Measurements from ENCODE around the gene DIDO1. TPM values are rescaled to one million over a fixed set of nuclear protein-coding genes. Genes with fewer than 3 reads are reported as not detected.
"Not testable (repeated sequence)": the region's sequence is repeated elsewhere in the genome, so short reads cannot be mapped to it uniquely, and the experiment has no call there.

The DIDO1 gene
- total RNA-seq, 4 donors from 2014 or later, result 68.3 to 135 (median 88.0) TPM

DNA sequence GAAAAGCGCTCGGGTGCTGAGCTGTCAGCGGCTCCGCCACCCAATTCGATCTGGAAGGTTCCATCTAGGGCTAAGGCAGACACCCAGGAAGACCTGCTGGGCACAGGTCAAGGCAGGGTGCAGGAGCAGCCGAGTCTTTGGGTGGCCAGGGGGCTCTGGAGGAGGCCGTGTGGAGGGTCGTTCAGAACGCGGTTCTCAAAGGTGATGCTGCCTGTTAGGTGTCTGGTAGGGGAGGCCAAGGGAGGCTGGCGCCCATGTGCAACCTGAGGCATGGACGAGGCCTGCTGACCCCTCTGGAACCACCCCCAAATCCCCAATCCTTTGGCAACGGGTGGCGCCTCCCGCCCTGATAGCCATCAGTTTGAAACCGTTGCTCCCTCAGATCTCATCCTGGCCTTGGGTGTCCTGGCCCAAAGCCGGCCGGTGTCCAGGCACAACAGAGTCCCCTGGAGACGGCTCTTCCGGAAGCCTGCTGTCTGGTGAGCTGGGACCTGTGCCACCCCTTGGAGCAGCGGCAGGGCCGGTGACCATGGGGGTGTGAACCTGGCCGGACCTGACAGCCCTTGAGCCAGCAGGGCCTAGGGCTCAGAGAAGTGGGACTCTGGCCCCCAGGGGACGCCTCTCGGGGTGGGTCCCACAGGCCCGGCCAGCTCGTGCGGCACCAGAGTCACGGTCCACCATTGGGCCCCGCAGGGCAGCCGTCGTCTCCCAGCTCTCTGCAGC is 36.7 kb upstream of the DIDO1 start:
- 90% methylated on average over 25 of the region's 32 CpGs; no CpG with 5 or more reads in 1 of the 2 donors for WGBS, 2 donors (ENCODE audit: low coverage in 1 of 2)
- TF ChIP-seq, protein P1, sequence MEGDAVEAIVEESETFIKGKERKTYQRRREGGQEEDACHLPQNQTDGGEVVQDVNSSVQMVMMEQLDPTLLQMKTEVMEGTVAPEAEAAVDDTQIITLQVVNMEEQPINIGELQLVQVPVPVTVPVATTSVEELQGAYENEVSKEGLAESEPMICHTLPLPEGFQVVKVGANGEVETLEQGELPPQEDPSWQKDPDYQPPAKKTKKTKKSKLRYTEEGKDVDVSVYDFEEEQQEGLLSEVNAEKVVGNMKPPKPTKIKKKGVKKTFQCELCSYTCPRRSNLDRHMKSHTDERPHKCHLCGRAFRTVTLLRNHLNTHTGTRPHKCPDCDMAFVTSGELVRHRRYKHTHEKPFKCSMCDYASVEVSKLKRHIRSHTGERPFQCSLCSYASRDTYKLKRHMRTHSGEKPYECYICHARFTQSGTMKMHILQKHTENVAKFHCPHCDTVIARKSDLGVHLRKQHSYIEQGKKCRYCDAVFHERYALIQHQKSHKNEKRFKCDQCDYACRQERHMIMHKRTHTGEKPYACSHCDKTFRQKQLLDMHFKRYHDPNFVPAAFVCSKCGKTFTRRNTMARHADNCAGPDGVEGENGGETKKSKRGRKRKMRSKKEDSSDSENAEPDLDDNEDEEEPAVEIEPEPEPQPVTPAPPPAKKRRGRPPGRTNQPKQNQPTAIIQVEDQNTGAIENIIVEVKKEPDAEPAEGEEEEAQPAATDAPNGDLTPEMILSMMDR (IDR thresholded peaks at IDR 0.05), result no peak
- intact Hi-C loops (cut with DNase I; ENCODE audit: low total_unique reads) (no loop called here), in situ Hi-C loops (cut with MboI; ENCODE audit: low pct_ligation_motif_present in 1 of 4, low pct_unique_long_range_greater_than_20kb in 1 of 4, low sequenced_read_pairs in 3 of 4) (no loop called here)
- Histone ChIP-seq H3K4me1 (no peaks in the 10 kb centered on the region), H3K4me3 (no peak overlapping the region), H3K27ac (no peak overlapping the region), H3K9me3 (no peaks in the 10 kb centered on the region), H3K36me3 (no peaks in the 10 kb centered on the region), H3K27me3 (no peaks in the 10 kb centered on the region)
- DNase-seq, result no peak

DNA sequence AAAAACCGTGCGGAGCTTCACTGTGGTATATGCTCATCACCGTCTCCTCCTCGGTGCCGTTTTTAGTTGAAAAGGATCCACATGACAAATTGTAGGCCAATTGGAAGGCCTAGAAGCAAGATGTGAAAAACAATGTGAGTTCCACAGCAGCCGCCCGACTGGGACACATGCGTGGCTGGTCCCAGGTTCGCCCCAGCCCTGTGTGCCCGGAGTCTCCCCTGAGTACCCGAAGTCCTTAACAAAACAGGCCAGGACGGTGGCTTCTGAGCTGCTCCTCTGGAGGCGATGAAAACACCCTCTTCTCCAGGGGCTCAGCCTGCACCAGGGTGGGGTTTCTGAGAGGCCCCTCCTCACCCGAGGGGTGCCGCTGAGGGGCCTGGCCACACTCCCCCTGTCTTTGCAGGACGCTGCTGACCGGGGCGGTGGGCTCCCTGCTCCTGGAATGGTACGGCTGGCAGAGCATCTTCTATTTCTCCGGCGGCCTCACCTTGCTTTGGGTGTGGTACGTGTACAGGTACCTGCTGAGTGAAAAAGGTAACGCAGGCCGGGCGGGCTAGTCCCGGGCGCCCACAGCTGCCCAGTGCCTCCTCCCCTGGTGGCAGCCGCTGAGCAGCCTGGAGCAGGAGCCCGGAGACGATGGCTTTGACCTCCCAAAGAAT is 36.0 kb upstream of the DIDO1 start:
- Histone ChIP-seq H3K4me3 (no peak overlapping the region), H3K27me3 (no peaks in the 10 kb centered on the region), H3K9me3 (no peaks in the 10 kb centered on the region), H3K27ac (no peak overlapping the region), H3K36me3 (no peaks in the 10 kb centered on the region), H3K4me1 (no peaks in the 10 kb centered on the region)
- in situ Hi-C loops (cut with MboI; ENCODE audit: low pct_ligation_motif_present in 1 of 4, low pct_unique_long_range_greater_than_20kb in 1 of 4, low sequenced_read_pairs in 3 of 4) (no loop called here), intact Hi-C loops (cut with DNase I; ENCODE audit: low total_unique reads) (no loop called here)
- no peak for TF ChIP-seq POLR2A (IDR thresholded peaks at IDR 0.05)
- TF ChIP-seq POLR2AphosphoS5 (IDR thresholded peaks at IDR 0.05), result no peak
- no peak for TF ChIP-seq EP300 (IDR thresholded peaks at IDR 0.05; ENCODE audit: low read depth)
- TF ChIP-seq, protein P1 (IDR thresholded peaks at IDR 0.05), result no peak
- no peak for DNase-seq
- 93% methylated on average over 5 to 30 of the region's 30 CpGs for WGBS, 2 donors (ENCODE audit: low coverage in 1 of 2)

DNA sequence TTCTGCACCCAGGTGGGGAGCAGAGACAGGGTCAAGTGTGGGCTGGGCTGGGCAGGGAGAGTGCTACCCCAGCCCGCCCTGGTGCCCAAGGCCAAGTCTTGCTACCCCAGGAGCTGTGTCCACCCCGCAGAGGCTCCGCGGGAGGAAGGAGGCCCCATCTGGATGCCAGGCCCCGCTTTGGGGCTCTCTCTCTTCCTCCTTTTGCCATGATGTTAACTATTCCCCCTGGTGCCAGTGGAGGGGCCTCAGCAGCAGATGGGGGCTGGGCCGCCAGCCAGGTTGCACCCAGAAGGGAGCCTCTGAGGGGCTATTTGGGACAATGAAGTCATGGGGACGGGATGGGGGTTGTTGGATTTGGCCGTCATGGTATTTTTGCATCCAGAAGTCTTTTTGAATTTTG is 35.5 kb upstream of the DIDO1 start:
- TF ChIP-seq POLR2A (IDR thresholded peaks at IDR 0.05) (no peak), POLR2AphosphoS5 (IDR thresholded peaks at IDR 0.05) (no peak), EP300 (IDR thresholded peaks at IDR 0.05; ENCODE audit: low read depth) (no peak)
- TF ChIP-seq, protein P1 (IDR thresholded peaks at IDR 0.05), result no peak
- no peak for DNase-seq
- Histone ChIP-seq H3K4me1 (no peaks in the 10 kb centered on the region), H3K4me3 (no peak overlapping the region), H3K9me3 (no peaks in the 10 kb centered on the region), H3K27ac (no peak overlapping the region), H3K36me3 (no peaks in the 10 kb centered on the region), H3K27me3 (no peaks in the 10 kb centered on the region)
- in situ Hi-C loops (cut with MboI; ENCODE audit: low pct_ligation_motif_present in 1 of 4, low pct_unique_long_range_greater_than_20kb in 1 of 4, low sequenced_read_pairs in 3 of 4), result no loop called here
- WGBS, 2 donors (ENCODE audit: low coverage in 1 of 2), result 80 to 91% methylated on average over 1 to 8 of the region's 8 CpGs
- intact Hi-C loops (cut with DNase I; ENCODE audit: low total_unique reads), result no loop called here

DNA sequence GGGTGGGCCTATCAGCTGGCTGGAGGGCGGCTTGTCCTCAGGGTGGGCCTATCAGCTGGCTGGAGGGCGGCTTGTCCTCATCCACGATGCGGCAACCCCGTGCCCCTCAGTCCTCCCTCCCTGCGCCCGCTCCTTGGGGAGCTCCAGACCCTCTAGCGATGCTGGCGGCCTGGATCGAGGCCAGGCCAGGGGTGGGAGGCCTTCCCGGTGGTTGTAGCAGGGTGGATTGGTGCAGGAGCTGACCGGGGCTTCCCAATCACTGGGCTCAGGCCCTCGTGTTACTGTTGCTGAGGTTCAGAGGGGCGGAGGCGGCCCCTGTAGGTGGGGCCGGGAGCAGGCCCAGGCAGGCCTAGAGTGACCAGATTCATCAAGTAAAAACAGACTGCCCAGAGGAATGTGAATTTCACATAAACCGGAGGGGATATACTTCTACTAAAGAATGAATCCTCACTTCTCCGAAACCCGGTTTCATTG is 35.0 kb upstream of the DIDO1 start:
- DNase-seq, result no peak
- in situ Hi-C loops (cut with MboI; ENCODE audit: low pct_ligation_motif_present in 1 of 4, low pct_unique_long_range_greater_than_20kb in 1 of 4, low sequenced_read_pairs in 3 of 4), result no loop called here

DNA sequence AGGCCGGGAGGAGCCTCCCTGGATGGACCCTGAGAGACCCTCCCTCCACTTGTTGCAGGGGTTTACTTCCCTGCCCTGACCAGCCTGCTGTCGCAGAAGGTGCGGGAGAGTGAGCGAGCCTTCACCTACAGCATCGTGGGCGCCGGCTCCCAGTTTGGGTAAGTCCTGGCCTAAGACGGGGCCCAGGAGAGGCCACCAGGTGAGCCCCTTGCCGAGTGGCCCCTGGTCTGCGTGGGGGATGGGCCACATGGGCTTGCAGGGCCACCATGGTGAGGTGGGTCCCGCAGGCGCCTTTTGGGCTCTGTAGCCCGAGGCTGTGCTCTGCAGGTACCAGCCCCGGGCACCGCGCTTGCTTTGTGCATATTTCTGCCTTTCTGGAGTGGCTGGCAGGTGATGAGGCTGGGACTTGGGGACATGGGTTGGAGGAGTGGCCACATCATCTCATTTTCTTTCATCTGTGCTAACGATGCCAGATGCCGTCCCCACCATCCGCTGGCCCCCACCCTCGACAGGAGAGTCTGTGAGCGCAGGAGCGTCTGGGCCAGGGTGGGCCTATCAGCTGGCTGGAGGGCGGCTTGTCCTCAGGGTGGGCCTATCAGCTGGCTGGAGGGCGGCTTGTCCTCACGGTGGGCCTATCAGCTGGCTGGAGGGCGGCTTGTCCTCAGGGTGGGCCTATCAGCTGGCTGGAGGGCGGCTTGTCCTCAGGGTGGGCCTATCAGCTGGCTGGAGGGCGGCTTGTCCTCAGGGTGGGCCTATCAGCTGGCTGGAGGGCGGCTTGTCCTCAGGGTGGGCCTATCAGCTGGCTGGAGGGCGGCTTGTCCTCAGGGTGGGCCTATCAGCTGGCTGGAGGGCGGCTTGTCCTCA is 34.4 kb upstream of the DIDO1 start:
- H3K36me3 ChIP-seq; in situ Hi-C loops (cut with MboI; ENCODE audit: low pct_ligation_motif_present in 1 of 4, low pct_unique_long_range_greater_than_20kb in 1 of 4, low sequenced_read_pairs in 3 of 4); H3K27ac ChIP-seq; H3K4me3 ChIP-seq; DNase-seq; H3K27me3 ChIP-seq; H3K4me1 ChIP-seq; intact Hi-C loops (cut with DNase I; ENCODE audit: low total_unique reads); H3K9me3 ChIP-seq: not testable (repeated sequence)
- 91% methylated on average over 17 of the region's 31 CpGs; no CpG with 5 or more reads in 1 of the 2 donors for WGBS, 2 donors (ENCODE audit: low coverage in 1 of 2)

More for the DNA sequence above, 35.0 kb upstream of the DIDO1 start:
- 60 to 90% methylated on average over 1 to 16 of the region's 19 CpGs for WGBS, 2 donors (ENCODE audit: low coverage in 1 of 2)
- intact Hi-C loops (cut with DNase I; ENCODE audit: low total_unique reads), result no loop called here
- Histone ChIP-seq H3K27ac (no peak overlapping the region), H3K9me3 (no peaks in the 10 kb centered on the region), H3K4me1 (no peaks in the 10 kb centered on the region), H3K27me3 (no peaks in the 10 kb centered on the region), H3K36me3 (no peaks in the 10 kb centered on the region), H3K4me3 (no peak overlapping the region)
- TF ChIP-seq EP300 (IDR thresholded peaks at IDR 0.05; ENCODE audit: low read depth), result no peak
- TF ChIP-seq POLR2AphosphoS5 (IDR thresholded peaks at IDR 0.05), result no peak
- TF ChIP-seq POLR2A (IDR thresholded peaks at IDR 0.05), result no peak
- TF ChIP-seq, protein P1 (IDR thresholded peaks at IDR 0.05), result no peak
